OCI-LY7 (cell line): ENCODE measurements around the gene HMGA1. TPM values are rescaled to one million over a fixed set of nuclear protein-coding genes. Genes with fewer than 3 reads are reported as not detected.

Experiments
- BruUV-seq: library from RNA; stranded (reverse); fragments of 400-500 nt; replicated peaks from 2 replicates; lab custom pipeline; 2021; lab: Mats Ljungman, UMichigan
- CTCF ChIA-PET: fragments of 300-600 bp; sonication (Branson Sonifier 250); formaldehyde crosslinking; loops from one replicate; lab custom pipeline; 2022; ENCODE audit warnings: antibody characterized with exemption; ENCODE audit not compliant: unreplicated experiment; lab: Charles Lee
- POLR2A ChIA-PET: fragments of 300-600 bp; sonication (Branson Sonifier 250); formaldehyde crosslinking; loops from one replicate; lab custom pipeline; 2022; ENCODE audit warnings: antibody characterized with exemption; lab: Charles Lee
- DNase-seq: peaks from one replicate; pipeline ENCODE4 v3.0.0-alpha.2; 2015; ENCODE audit warnings: low spot score
- H2AFZ ChIP-seq: fragments of 200-600 bp; sonication (generic), shearing (Covaris generic); 2 replicates; pipeline ENCODE4 v1.6.1; 2014; ENCODE audit warnings: mild to moderate bottlenecking, antibody characterized with exemption, low read length, moderate library complexity
- H3K27ac ChIP-seq: fragments of 200-600 bp; sonication (generic); 2 replicates; pipeline ENCODE4 v1.5.1; 2014; ENCODE audit warnings: mixed run types, low read depth, mild to moderate bottlenecking, moderate library complexity, low read length, inconsistent platforms; ENCODE audit not compliant: poor library complexity, severe bottlenecking
- H3K36me3 ChIP-seq: fragments of 200-600 bp; sonication (generic); 2 replicates; pipeline ENCODE4 v1.6.1; 2014; ENCODE audit warnings: mild to moderate bottlenecking, antibody characterized with exemption, low read length, moderate library complexity, mixed read lengths; ENCODE audit not compliant: insufficient read depth
- H3K4me1 ChIP-seq: fragments of 200-600 bp; sonication (generic); 2 replicates; pipeline ENCODE4 v1.5.1; 2014; ENCODE audit warnings: mild to moderate bottlenecking, low read length; ENCODE audit not compliant: insufficient read depth, poor library complexity, severe bottlenecking
- H3K4me2 ChIP-seq: fragments of 200-600 bp; sonication (generic); 2 replicates; pipeline ENCODE4 v1.6.1; 2014; ENCODE audit warnings: mild to moderate bottlenecking, low read length
- H3K4me3 ChIP-seq: fragments of 200-600 bp; sonication (generic); 2 replicates; pipeline ENCODE4 v1.5.1; 2014; ENCODE audit warnings: mild to moderate bottlenecking, low read depth, low read length; ENCODE audit not compliant: poor library complexity, severe bottlenecking
- H3K79me2 ChIP-seq: fragments of 200-600 bp; sonication (generic); 2 replicates; pipeline ENCODE4 v1.6.1; 2016; ENCODE audit warnings: low read depth, mild to moderate bottlenecking, low read length, moderate library complexity, mixed read lengths; ENCODE audit not compliant: insufficient read depth
- H3K9me2 ChIP-seq: fragments of 200-600 bp; sonication (generic); 2 replicates; pipeline ENCODE4 v1.6.1; 2016; ENCODE audit warnings: mild to moderate bottlenecking, low read length, mixed read lengths; ENCODE audit not compliant: insufficient read depth
- H3K9me3 ChIP-seq: fragments of 200-600 bp; sonication (generic); 2 replicates; pipeline ENCODE4 v1.6.1; 2014; ENCODE audit warnings: mild to moderate bottlenecking, mixed run types, low read length, mixed read lengths
- H4K20me1 ChIP-seq: fragments of 200-600 bp; sonication (generic); 2 replicates; pipeline ENCODE4 v1.6.1; 2014; ENCODE audit warnings: mild to moderate bottlenecking, antibody characterized with exemption, low read length, moderate library complexity, mixed read lengths; ENCODE audit not compliant: insufficient read depth
- CTCF ChIP-seq: fragments of 200-600 bp; sonication (generic); conservative IDR thresholded peaks from 2 replicates; pipeline ENCODE4 v1.5.1; 2014; ENCODE audit warnings: mild to moderate bottlenecking, antibody characterized with exemption, low read length, moderate library complexity, mixed read lengths
- EZH2phosphoT487 ChIP-seq: fragments of 200-600 bp; sonication (generic); IDR thresholded peaks from 2 replicates; pipeline ENCODE4 v1.6.1; 2018; ENCODE audit warnings: low read depth, borderline replicate concordance, mild to moderate bottlenecking, mixed run types, antibody characterized with exemption, low read length, moderate library complexity, mixed read lengths
- intact Hi-C: fragments of 100-400 bp; cut with micrococcal nuclease; formaldehyde crosslinking; loops from one replicate; pipeline ENCODE4 v1.10.0; 2022; ENCODE audit not compliant: unreplicated experiment
- total RNA-seq, 2 experiments: library from RNA; depleted of rRNA in 1 of 2; stranded (reverse); fragments of >200 nt in 1 of 2; shearing (Covaris generic) in 1 of 2; gene quantifications; 2 replicates each; pipeline ENCODE4 v1.2.3, GENCODE V29; 2014 to 2022

The HMGA1 gene
- total RNA-seq, 2 experiments from 2014 or later = 435 to 764 TPM

GRCh38 chr6:34246249-34246562 lies 9.5 kb downstream of the HMGA1 start:
- POLR2A ChIA-PET = no interaction called here
- intact Hi-C loops = loop anchor here (2.0 to 5.0 kb wide), 4 partner anchors 49 to 896 kb away; partner anchors contain the start of gene TCP11
- peaks cover 13% of the 10 kb centered on the region for H4K20me1 ChIP-seq

GRCh38 chr6:34246563-34247391 lies 10.1 kb downstream of the HMGA1 start:
- peaks cover 53% of the 10 kb centered on the region for H3K36me3 ChIP-seq
- ChIA-PET CTCF (interaction anchor here (0.6 kb wide), 1 partner anchor 178 kb away, joined by 4 read pairs; no protein-coding TSS in a partner anchor), POLR2A (no interaction called here)
- TF ChIP-seq EZH2phosphoT487 (no peak), CTCF (peak; percentile 79)
- H3K27ac ChIP-seq = peak overlapping the region; percentile 41
- H2AFZ ChIP-seq = no peak overlapping the region
- no TSS peak for BruUV-seq
- no peak overlapping the region for H3K4me3 ChIP-seq
- DNase-seq = peak; percentile 73
- H3K4me1 ChIP-seq = peaks cover 49% of the 10 kb centered on the region
- peak overlapping the region; percentile 18 for H3K4me2 ChIP-seq
- H3K9me3 ChIP-seq = no peaks in the 10 kb centered on the region
- H3K79me2 ChIP-seq = peaks cover 5% of the 10 kb centered on the region; the same call in 1 of the 2 replicates
- intact Hi-C loops = loop anchor here (2.0 to 5.0 kb wide), 4 partner anchors 50 to 896 kb away; partner anchors contain the start of gene TCP11
- peaks cover 7% of the 10 kb centered on the region; the same call in 1 of the 2 replicates for H4K20me1 ChIP-seq
- H3K9me2 ChIP-seq = no peaks in the 10 kb centered on the region

More at GRCh38 chr6:34246249-34246562, 9.5 kb downstream of the HMGA1 start:
- Histone ChIP-seq H3K79me2 (peaks cover 11% of the 10 kb centered on the region), H3K4me2 (no peak overlapping the region), H3K4me1 (peaks cover 54% of the 10 kb centered on the region), H3K9me2 (no peaks in the 10 kb centered on the region), H3K36me3 (peaks cover 59% of the 10 kb centered on the region), H2AFZ (no peak overlapping the region), H3K9me3 (no peaks in the 10 kb centered on the region), H3K4me3 (no peak overlapping the region), H3K27ac (peak overlapping the region; percentile 41)
- BruUV-seq = no TSS peak
- DNase-seq = no peak
- CTCF ChIA-PET = no interaction called here
- no peak for TF ChIP-seq CTCF
- TF ChIP-seq EZH2phosphoT487 = no peak
